HCT116 (cell line): ENCODE measurements around the gene PCDHGB4. TPM values are rescaled to one million over a fixed set of nuclear protein-coding genes. Genes with fewer than 3 reads are reported as not detected.

Experiments used
- ATAC-seq: fragments of 200-7000 bp; cut with Tn5 transposase; 2 replicates; pipeline ENCODE4 v1.9.1; 2020; ENCODE audit warnings: mild to moderate bottlenecking, moderate library complexity
- BruUV-seq: library from RNA; stranded (reverse); fragments of 400-500 nt; replicated peaks from 2 replicates; lab custom pipeline; 2021; lab: Mats Ljungman, UMichigan
- CTCF ChIA-PET: fragments of 300-600 bp; sonication (Branson Sonifier 250); formaldehyde crosslinking; loops from one replicate; lab custom pipeline; 2021; ENCODE audit warnings: antibody characterized with exemption; lab: Charles Lee
- POLR2A ChIA-PET: fragments of 300-600, 350-600 bp; sonication (Branson Sonifier 250); formaldehyde crosslinking; loops from one replicate; lab custom pipeline; 2021; ENCODE audit warnings: antibody characterized with exemption; lab: Charles Lee
- RAD21 ChIA-PET, 2 experiments: fragments of 300-600 bp; sonication (Branson Sonifier 250); formaldehyde crosslinking; loops; one replicate each; lab custom pipeline; 2023; ENCODE audit warnings: low total read pairs in 2 of 2; ENCODE audit not compliant: uncharacterized antibody in 2 of 2, unreplicated experiment in 2 of 2, low non-redundant PET in 1 of 2; lab: Charles Lee
- DNase-seq: peaks from one replicate; pipeline ENCODE4 v3.0.0-alpha.2; 2010; ENCODE audit warnings: low read depth, low spot score
- H2AFZ ChIP-seq: fragments of 200-600 bp; shearing (Covaris generic), sonication (generic); 2 replicates; pipeline ENCODE4 v1.6.1; 2017; ENCODE audit warnings: low read depth, mixed run types, mixed read lengths, antibody characterized with exemption, low read length; ENCODE audit not compliant: poor library complexity, severe bottlenecking
- H3K27ac ChIP-seq: 2 replicates; pipeline ENCODE4 v1.5.1; 2012; ENCODE audit warnings: low read depth, low read length
- H3K27me3 ChIP-seq: fragments of 200-600 bp; sonication (generic); 2 replicates; pipeline ENCODE4 v1.6.1; 2016; ENCODE audit warnings: mixed run types, low read length, mixed read lengths; ENCODE audit not compliant: insufficient read depth
- H3K36me3 ChIP-seq, 2 experiments: fragments of 200-500 bp in 1 of 2; fragments of 200-600 bp in 1 of 2; sonication (Bioruptor generic) in 1 of 2; sonication (generic) in 1 of 2; 2 replicates each; pipeline versions ENCODE4 v1.5.1 to v1.6.1; 2014 to 2016; ENCODE audit warnings: low read length in 2 of 2, inconsistent platforms in 1 of 2, mixed read lengths in 1 of 2, mixed run types in 1 of 2; ENCODE audit not compliant: insufficient read depth in 2 of 2, control insufficient read depth in 1 of 2
- H3K4me1 ChIP-seq, 2 experiments: fragments of 200-600 bp in 1 of 2; sonication (generic) in 1 of 2; 2 replicates each; pipeline versions ENCODE4 v1.5.1 to v1.6.1; 2012 to 2017; ENCODE audit warnings: low read length in 2 of 2, inconsistent platforms in 1 of 2, mild to moderate bottlenecking in 1 of 2, mixed read lengths in 1 of 2, mixed run types in 1 of 2, moderate library complexity in 1 of 2; ENCODE audit not compliant: insufficient read depth in 2 of 2, control insufficient read depth in 1 of 2
- H3K4me2 ChIP-seq: fragments of 200-600 bp; sonication (generic); 2 replicates; pipeline ENCODE4 v1.6.1; 2017; ENCODE audit warnings: mixed run types, low read length, mixed read lengths
- H3K4me3 ChIP-seq, 2 experiments: fragments of 200-600 bp in 1 of 2; sonication (generic) in 1 of 2; replicated peaks in 1 of 2; 2 replicates each; pipeline ENCODE4 v1.5.1; 2011 to 2016; ENCODE audit warnings: low read length in 2 of 2, control low read depth in 1 of 2, low read depth in 1 of 2, mild to moderate bottlenecking in 1 of 2, mixed read lengths in 1 of 2, mixed run types in 1 of 2
- H3K79me2 ChIP-seq: fragments of 200-600 bp; sonication (generic); 2 replicates; pipeline ENCODE4 v1.6.1; 2017; ENCODE audit warnings: mild to moderate bottlenecking, mixed run types, low read length, moderate library complexity, mixed read lengths; ENCODE audit not compliant: insufficient read depth
- H3K9ac ChIP-seq: fragments of 200-600 bp; sonication (generic); 2 replicates; pipeline ENCODE4 v1.6.1; 2016; ENCODE audit warnings: low read length, mixed read lengths
- H3K9me2 ChIP-seq: fragments of 200-600 bp; sonication (generic), shearing (Covaris generic); 2 replicates; pipeline ENCODE4 v1.6.1; 2017; ENCODE audit warnings: mixed run types, mild to moderate bottlenecking, moderate library complexity; ENCODE audit not compliant: insufficient read depth
- H3K9me3 ChIP-seq, 2 experiments: fragments of 200-500 bp in 1 of 2; fragments of 200-600 bp in 1 of 2; sonication (Bioruptor generic) in 1 of 2; sonication (generic) in 1 of 2; 2 replicates each; pipeline ENCODE4 v1.6.1; 2014 to 2017; ENCODE audit warnings: low read length in 2 of 2, mixed read lengths in 2 of 2, inconsistent platforms in 1 of 2, low read depth in 1 of 2, mild to moderate bottlenecking in 1 of 2, mixed run types in 1 of 2, moderate library complexity in 1 of 2; ENCODE audit not compliant: control insufficient read depth in 1 of 2, insufficient read depth in 1 of 2
- H4K20me1 ChIP-seq: fragments of 200-600 bp; sonication (generic), shearing (Covaris generic); 2 replicates; pipeline ENCODE4 v1.6.1; 2017; ENCODE audit warnings: mixed run types, mild to moderate bottlenecking, moderate library complexity; ENCODE audit not compliant: insufficient read depth
- CEBPB ChIP-seq: IDR thresholded peaks from 2 replicates; pipeline ENCODE4 v1.6.1; 2012; ENCODE audit warnings: low read depth
- EZH2phosphoT487 ChIP-seq: fragments of 200-600 bp; IDR thresholded peaks from 2 replicates; pipeline ENCODE4 v1.6.1; 2018; ENCODE audit warnings: antibody characterized with exemption, borderline replicate concordance
- FOSL1 ChIP-seq: IDR thresholded peaks from 2 replicates; pipeline ENCODE4 v1.6.1; 2012; ENCODE audit warnings: low read depth
- JUND ChIP-seq: IDR thresholded peaks from 2 replicates; pipeline ENCODE4 v1.6.1; 2012
- POLR2A ChIP-seq: IDR thresholded peaks from 2 replicates; pipeline ENCODE4 v1.7.0; 2011; ENCODE audit warnings: borderline replicate concordance; ENCODE audit not compliant: insufficient read depth, insufficient read length; ENCODE audit errors: extremely low read depth
- POLR2AphosphoS5 ChIP-seq: IDR thresholded peaks from 2 replicates; pipeline ENCODE4 v1.6.1; 2011; ENCODE audit warnings: mild to moderate bottlenecking, low read depth, low read length, moderate library complexity
- RAD21 ChIP-seq: IDR thresholded peaks from 2 replicates; pipeline ENCODE4 v1.6.1; 2012; ENCODE audit warnings: low read depth, mild to moderate bottlenecking
- SIN3A ChIP-seq: IDR thresholded peaks from 2 replicates; pipeline ENCODE4 v1.6.1; 2012; ENCODE audit warnings: low read depth
- SP1 ChIP-seq: IDR thresholded peaks from 2 replicates; pipeline ENCODE4 v1.6.1; 2012; ENCODE audit warnings: low read depth
- SRF ChIP-seq: IDR thresholded peaks from 2 replicates; pipeline ENCODE4 v1.6.1; 2012; ENCODE audit warnings: low read depth
- YY1 ChIP-seq: IDR thresholded peaks from 2 replicates; pipeline ENCODE4 v1.6.1; 2011; ENCODE audit warnings: low read length, low read depth, moderate library complexity, mild to moderate bottlenecking; ENCODE audit not compliant: insufficient replicate concordance; ENCODE audit errors: extremely low read depth
- ZFX ChIP-seq: fragments of 450-650 bp; IDR thresholded peaks from 2 replicates; pipeline ENCODE4 v1.6.1; 2017
- ZNF274 ChIP-seq: fragments of 200-500 bp; sonication (Bioruptor generic); IDR thresholded peaks from 2 replicates; pipeline ENCODE4 v1.6.1; 2014; ENCODE audit warnings: mild to moderate bottlenecking, low read depth, low read length, inconsistent platforms
- intact Hi-C: fragments of 100-400 bp; cut with micrococcal nuclease; formaldehyde crosslinking; loops from 2 replicates; pipeline ENCODE4 v1.10.0; 2022
- total RNA-seq: library from RNA; stranded (reverse); gene quantifications from one replicate; pipeline ENCODE4 v1.2.1, GENCODE V29; 2021; ENCODE audit not compliant: unreplicated experiment
- TF ChIP-seq, protein P1 (sequence below), 3 experiments: fragments of 200-600 bp in 1 of 3; sonication (generic) in 1 of 3; IDR thresholded peaks in 2 of 3; conservative IDR thresholded peaks in 1 of 3; 2 replicates each; pipeline ENCODE4 v1.5.1; 2012 to 2017; ENCODE audit warnings: low read depth in 2 of 3, low read length in 2 of 3, antibody characterized with exemption in 1 of 3, borderline replicate concordance in 1 of 3, control low read depth in 1 of 3, mild to moderate bottlenecking in 1 of 3, mixed read lengths in 1 of 3, mixed run types in 1 of 3, moderate library complexity in 1 of 3; ENCODE audit not compliant: insufficient read depth in 1 of 3
- TF ChIP-seq, protein P2 (sequence below): IDR thresholded peaks from 2 replicates; pipeline ENCODE4 v1.6.1; 2012
- TF ChIP-seq, protein P3 (sequence below): IDR thresholded peaks from 2 replicates; pipeline ENCODE4 v1.6.1; 2012

PCDHGB4 gene
- total RNA-seq, 1 experiment from 2014 or later: not detected

DNA sequence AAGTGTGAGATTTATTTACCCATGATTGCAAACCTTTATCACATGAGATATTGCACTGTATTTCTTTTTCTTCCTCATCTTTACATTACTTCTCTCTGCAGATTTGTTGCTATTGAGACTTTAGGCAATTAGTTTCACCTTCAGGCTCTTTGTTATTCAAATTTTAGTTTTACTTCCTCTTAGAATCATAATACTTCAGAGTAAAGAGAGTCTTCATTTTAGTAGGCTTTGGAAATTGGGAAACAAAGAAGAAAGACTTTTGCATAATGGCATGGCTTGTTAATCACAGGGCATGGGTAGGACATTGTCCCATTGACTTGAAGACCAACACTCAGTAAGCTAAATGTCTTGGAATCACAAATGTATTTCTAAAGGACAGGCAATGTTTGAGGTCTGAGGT, 24.8 kb upstream of the PCDHGB4 start:
- TF ChIP-seq CEBPB (no peak), SP1 (no peak), JUND (no peak), SIN3A (no peak)
- TF ChIP-seq, protein P1, sequence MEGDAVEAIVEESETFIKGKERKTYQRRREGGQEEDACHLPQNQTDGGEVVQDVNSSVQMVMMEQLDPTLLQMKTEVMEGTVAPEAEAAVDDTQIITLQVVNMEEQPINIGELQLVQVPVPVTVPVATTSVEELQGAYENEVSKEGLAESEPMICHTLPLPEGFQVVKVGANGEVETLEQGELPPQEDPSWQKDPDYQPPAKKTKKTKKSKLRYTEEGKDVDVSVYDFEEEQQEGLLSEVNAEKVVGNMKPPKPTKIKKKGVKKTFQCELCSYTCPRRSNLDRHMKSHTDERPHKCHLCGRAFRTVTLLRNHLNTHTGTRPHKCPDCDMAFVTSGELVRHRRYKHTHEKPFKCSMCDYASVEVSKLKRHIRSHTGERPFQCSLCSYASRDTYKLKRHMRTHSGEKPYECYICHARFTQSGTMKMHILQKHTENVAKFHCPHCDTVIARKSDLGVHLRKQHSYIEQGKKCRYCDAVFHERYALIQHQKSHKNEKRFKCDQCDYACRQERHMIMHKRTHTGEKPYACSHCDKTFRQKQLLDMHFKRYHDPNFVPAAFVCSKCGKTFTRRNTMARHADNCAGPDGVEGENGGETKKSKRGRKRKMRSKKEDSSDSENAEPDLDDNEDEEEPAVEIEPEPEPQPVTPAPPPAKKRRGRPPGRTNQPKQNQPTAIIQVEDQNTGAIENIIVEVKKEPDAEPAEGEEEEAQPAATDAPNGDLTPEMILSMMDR (IDR thresholded peaks at IDR 0.05 in 2 of 3, conservative IDR thresholded peaks at IDR 0.05 in 1 of 3; ENCODE audit: borderline replicate concordance in 1 of 3, insufficient read depth in 1 of 3, low read depth in 2 of 3, low read length in 2 of 3): no peak
- H3K4me3 ChIP-seq: no peak overlapping the region
- no peaks in the 10 kb centered on the region for H3K79me2 ChIP-seq
- DNase-seq: no peak
- H2AFZ ChIP-seq: no peak overlapping the region
- H3K9me2 ChIP-seq: no peaks in the 10 kb centered on the region
- ChIA-PET RAD21 (no interaction called here), POLR2A (no interaction called here), CTCF (no interaction called here)
- H3K4me2 ChIP-seq: no peak overlapping the region
- BruUV-seq: no TSS peak
- H3K9me3 ChIP-seq: peaks cover 5 to 6% of the 10 kb centered on the region in 2 experiments; a peak in 2 of 4 replicates
- H3K27ac ChIP-seq: no peak overlapping the region
- intact Hi-C loops: no loop called here
- H4K20me1 ChIP-seq: no peaks in the 10 kb centered on the region
- ATAC-seq: no peak
- H3K36me3 ChIP-seq: no peaks in the 10 kb centered on the region
- no peaks in the 10 kb centered on the region for H3K4me1 ChIP-seq
- no peaks in the 10 kb centered on the region for H3K27me3 ChIP-seq
- H3K9ac ChIP-seq: no peak overlapping the region

DNA sequence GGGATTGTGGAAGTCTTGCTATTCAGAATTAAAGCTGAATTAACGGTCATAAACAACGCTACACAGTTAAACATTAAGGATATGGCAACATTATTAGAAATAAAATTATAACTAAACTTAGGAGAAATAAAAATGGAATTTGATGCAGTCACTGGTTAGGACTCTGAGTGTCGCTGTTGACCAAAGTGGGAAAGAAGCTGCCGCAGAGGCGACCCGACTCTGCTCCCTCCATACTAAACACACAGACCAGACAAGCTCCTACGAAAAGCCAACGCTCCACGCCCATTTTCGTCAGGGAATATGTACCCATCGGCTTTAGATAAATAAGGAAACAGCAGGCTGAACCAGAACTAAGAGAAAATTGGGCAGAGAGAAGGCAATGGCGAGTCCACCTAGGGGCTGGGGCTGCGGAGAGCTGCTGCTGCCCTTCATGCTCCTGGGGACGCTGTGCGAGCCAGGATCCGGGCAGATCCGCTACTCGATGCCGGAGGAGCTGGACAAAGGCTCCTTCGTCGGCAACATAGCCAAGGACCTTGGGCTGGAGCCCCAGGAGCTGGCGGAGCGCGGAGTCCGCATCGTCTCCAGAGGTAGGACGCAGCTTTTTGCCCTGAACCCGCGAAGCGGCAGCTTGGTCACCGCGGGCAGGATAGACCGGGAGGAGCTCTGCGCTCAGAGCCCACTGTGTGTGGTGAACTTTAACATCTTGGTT, 23.4 kb upstream of the PCDHGB4 start, which contains the start of gene PCDHGA5:
TSS of gene PCDHGA5 (plus strand) at position 211 of the 709 bp plus-strand sequence. CDS start at position 380, 169 bp downstream.
- no peak within 1 kb of the TSS for H2AFZ ChIP-seq
- intact Hi-C loops: no loop called here
- H3K36me3 ChIP-seq: no peaks in the 10 kb centered on the region
- BruUV-seq: no TSS peak
- ATAC-seq (no peak), DNase-seq (no peak)
- no peaks in the 10 kb centered on the region for H3K9me2 ChIP-seq
- POLR2A ChIA-PET: no interaction called here
- CTCF ChIA-PET: interaction anchor here (1.0 to 1.1 kb wide), 2 partner anchors 44 to 200 kb away, joined by 3 read pairs; partner anchors contain the start of gene TAF7
- H3K27ac ChIP-seq: no peak within 1 kb of the TSS
- no peaks in the 10 kb centered on the region for H3K79me2 ChIP-seq
- H3K4me3 ChIP-seq: no peak within 1 kb of the TSS
- H3K4me2 ChIP-seq: no peak within 1 kb of the TSS
- peaks cover 5 to 6% of the 10 kb centered on the region in 2 experiments; a peak in 2 of 4 replicates for H3K9me3 ChIP-seq
- no peaks in the 10 kb centered on the region for H3K4me1 ChIP-seq
- RAD21 ChIA-PET: no interaction called here
- no peaks in the 10 kb centered on the region for H3K27me3 ChIP-seq
- no peak within 1 kb of the TSS for H3K9ac ChIP-seq
- H4K20me1 ChIP-seq: no peaks in the 10 kb centered on the region
- TF ChIP-seq SRF (no peak), FOSL1 (no peak), RAD21 (no peak), EZH2phosphoT487 (no peak), SP1 (no peak), ZFX (no peak), POLR2A (no peak), ZNF274 (no peak), CEBPB (no peak), SIN3A (no peak), JUND (no peak), POLR2AphosphoS5 (no peak), YY1 (no peak)
- TF ChIP-seq, protein P1 (IDR thresholded peaks at IDR 0.05 in 2 of 3, conservative IDR thresholded peaks at IDR 0.05 in 1 of 3; ENCODE audit: borderline replicate concordance in 1 of 3, insufficient read depth in 1 of 3, low read depth in 2 of 3, low read length in 2 of 3): no peak
- TF ChIP-seq, protein P2, sequence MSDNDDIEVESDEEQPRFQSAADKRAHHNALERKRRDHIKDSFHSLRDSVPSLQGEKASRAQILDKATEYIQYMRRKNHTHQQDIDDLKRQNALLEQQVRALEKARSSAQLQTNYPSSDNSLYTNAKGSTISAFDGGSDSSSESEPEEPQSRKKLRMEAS: no peak
- TF ChIP-seq, protein P3, sequence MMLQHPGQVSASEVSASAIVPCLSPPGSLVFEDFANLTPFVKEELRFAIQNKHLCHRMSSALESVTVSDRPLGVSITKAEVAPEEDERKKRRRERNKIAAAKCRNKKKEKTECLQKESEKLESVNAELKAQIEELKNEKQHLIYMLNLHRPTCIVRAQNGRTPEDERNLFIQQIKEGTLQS: no peak
